ENCODE measurements around the gene AURKAIP1.

- no peak for TF ChIP-seq POLR2A (IDR thresholded peaks at IDR 0.05; ENCODE audit: extremely low read depth, insufficient read length)
- no peak for TF ChIP-seq CTCF (IDR thresholded peaks at IDR 0.05; ENCODE audit: low read depth, low read length)
- TF ChIP-seq MAX (IDR thresholded peaks at IDR 0.05; ENCODE audit: low read depth, low read length) = no peak
- no peak for TF ChIP-seq MYC (IDR thresholded peaks at IDR 0.05; ENCODE audit: low read depth, low read length)
Observed at GRCh38 chr1:1341549-1342021, 33.4 kb downstream of the AURKAIP1 start.

Measured in NB4 (cell line).